ENCODE measurements around the gene SSBP4. TPM values are rescaled to one million over a fixed set of nuclear protein-coding genes. Genes with fewer than 3 reads are reported as not detected.
A peak's percentile ranks its signal among the peaks of the same experiment; 100 is the strongest.

Gene SSBP4
- total RNA-seq, 1 experiment from 2014 or later, result 51.2 TPM

DNA sequence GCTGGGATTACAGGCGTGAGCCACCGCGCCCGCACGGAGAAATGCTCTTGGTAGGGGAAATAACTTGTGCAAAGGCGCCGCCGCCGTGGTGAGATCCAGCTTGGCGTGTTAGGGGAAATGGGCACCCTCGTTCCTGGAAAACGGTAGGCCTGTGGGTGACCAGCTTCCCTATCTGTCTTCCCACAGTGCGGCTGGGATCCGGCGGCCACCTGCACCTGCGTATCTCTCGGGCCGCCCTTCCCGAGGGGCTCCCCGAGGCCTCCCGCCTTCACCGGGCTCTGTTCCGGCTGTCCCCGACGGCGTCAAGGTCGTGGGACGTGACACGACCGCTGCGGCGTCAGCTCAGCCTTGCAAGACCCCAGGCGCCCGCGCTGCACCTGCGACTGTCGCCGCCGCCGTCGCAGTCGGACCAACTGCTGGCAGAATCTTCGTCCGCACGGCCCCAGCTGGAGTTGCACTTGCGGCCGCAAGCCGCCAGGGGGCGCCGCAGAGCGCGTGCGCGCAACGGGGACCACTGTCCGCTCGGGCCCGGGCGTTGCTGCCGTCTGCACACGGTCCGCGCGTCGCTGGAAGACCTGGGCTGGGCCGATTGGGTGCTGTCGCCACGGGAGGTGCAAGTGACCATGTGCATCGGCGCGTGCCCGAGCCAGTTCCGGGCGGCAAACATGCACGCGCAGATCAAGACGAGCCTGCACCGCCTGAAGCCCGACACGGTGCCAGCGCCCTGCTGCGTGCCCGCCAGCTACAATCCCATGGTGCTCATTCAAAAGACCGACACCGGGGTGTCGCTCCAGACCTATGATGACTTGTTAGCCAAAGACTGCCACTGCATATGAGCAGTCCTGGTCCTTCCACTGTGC lies 30.9 kb upstream of the SSBP4 start (continued):
- TF ChIP-seq FOXK1 (CRISPR knock-in tag; IDR thresholded peaks at IDR 0.05), result peak; percentile 72; the same call in 1 of the 2 replicates
- peak; percentile 28; the same call in 1 of the 2 replicates for TF ChIP-seq SP1 (CRISPR knock-in tag; conservative IDR thresholded peaks at IDR 0.05)
- TF ChIP-seq, protein P1, sequence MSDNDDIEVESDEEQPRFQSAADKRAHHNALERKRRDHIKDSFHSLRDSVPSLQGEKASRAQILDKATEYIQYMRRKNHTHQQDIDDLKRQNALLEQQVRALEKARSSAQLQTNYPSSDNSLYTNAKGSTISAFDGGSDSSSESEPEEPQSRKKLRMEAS (CRISPR knock-in tag; IDR thresholded peaks at IDR 0.05), result peak; percentile 96
- peak; percentile 59; the same call in 1 of the 2 replicates for TF ChIP-seq SMAD4 (CRISPR knock-in tag; IDR thresholded peaks at IDR 0.05)
- TF ChIP-seq NFATC4 (CRISPR knock-in tag; IDR thresholded peaks at IDR 0.05), result no peak
- no peak for TF ChIP-seq ZNF232 (CRISPR knock-in tag; IDR thresholded peaks at IDR 0.05)
- TF ChIP-seq KAT7 (CRISPR knock-in tag; IDR thresholded peaks at IDR 0.05; ENCODE audit: borderline replicate concordance), result 0 out of 2 replicates have a peak, but pooled peaks have one; percentile 87
- peak; percentile 66; the same call in 1 of the 2 replicates for TF ChIP-seq FOXP1 (CRISPR knock-in tag; IDR thresholded peaks at IDR 0.05; ENCODE audit: borderline replicate concordance)
- no peak for TF ChIP-seq JUN (CRISPR knock-in tag; IDR thresholded peaks at IDR 0.05)
- peak; percentile 41; the same call in 1 of the 2 replicates for TF ChIP-seq ETV6 (CRISPR knock-in tag; IDR thresholded peaks at IDR 0.05)
- TF ChIP-seq RELA (CRISPR knock-in tag; IDR thresholded peaks at IDR 0.05; ENCODE audit: borderline replicate concordance), result no peak
- TF ChIP-seq ZNF121 (CRISPR knock-in tag; IDR thresholded peaks at IDR 0.05), result peak; percentile 72; the same call in 1 of the 2 replicates
- TF ChIP-seq ZNF396 (CRISPR knock-in tag; IDR thresholded peaks at IDR 0.05; ENCODE audit: borderline replicate concordance), result no peak

DNA sequence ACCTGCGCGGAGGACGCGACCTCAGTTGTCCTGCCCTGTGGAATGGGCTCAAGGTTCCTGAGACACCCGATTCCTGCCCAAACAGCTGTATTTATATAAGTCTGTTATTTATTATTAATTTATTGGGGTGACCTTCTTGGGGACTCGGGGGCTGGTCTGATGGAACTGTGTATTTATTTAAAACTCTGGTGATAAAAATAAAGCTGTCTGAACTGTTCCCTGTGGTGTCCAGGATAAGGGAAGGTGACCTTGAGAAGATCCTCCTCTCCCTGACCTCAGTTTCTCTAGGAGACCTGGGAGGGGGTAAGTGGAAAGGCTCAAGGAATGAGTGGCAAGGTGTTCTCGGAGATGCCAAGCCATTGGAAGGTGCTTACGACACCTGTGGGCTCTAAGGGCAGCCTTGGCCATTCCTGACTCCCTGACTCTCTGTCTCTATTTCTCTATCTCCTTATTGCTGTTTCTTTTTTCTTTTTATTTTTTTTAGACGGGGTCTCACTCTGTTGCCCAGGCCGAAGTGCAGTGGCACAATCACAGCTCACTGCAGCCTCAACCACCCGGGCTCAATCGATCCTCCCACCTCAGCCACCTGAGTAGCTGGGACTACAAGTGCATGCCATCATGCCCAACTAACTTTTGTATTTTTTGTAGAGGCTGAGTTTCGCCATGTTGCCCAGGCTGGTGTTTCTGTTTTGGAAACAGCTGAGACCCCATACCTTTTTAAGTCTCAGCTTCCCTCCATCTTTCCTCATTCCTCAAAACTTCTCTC lies 30.1 kb upstream of the SSBP4 start:
- H3K4me3 Mint-ChIP-seq, result no peak overlapping the region
- TF ChIP-seq ZNF121 (CRISPR knock-in tag; IDR thresholded peaks at IDR 0.05) (peak; percentile 18; the same call in 1 of the 2 replicates), SMAD3 (CRISPR knock-in tag; IDR thresholded peaks at IDR 0.05; ENCODE audit: borderline replicate concordance) (no peak), E2F5 (CRISPR knock-in tag; IDR thresholded peaks at IDR 0.05) (no peak), GTF2I (CRISPR knock-in tag; conservative IDR thresholded peaks at IDR 0.05) (peak; percentile 84; the same call in 1 of the 2 replicates), RORB (CRISPR knock-in tag; IDR thresholded peaks at IDR 0.05) (no peak), GRHL2 (CRISPR knock-in tag; IDR thresholded peaks at IDR 0.05; ENCODE audit: insufficient replicate concordance, severe bottlenecking) (no peak), JUN (CRISPR knock-in tag; IDR thresholded peaks at IDR 0.05) (no peak)
- ATAC-seq, result no peak

DNA sequence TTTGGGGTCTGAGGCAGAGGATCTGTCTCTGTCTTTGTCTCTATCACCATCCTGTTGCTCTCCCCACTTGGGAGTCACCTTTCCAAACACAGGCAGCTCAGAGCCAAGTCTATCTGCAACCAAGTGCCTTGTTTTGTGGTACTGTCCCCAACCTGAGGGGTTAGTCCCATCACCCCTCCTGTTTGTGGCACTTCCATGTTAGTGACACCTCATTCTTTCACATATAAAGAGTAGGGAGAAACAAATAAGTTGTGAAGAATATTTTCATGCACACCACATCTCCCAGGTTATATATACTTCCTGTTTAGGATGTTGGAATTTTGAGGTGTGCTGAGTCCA lies 29.5 kb upstream of the SSBP4 start:
- ChIA-PET POLR2A (interaction anchor here (3.3 kb wide), 1 partner anchor 109 kb away, joined by 28 read pairs; the partner anchor contains the start of gene JUND), CTCF (interaction anchor here (2.2 to 6.1 kb wide), 11 partner anchors 7 to 157 kb away, joined by 8 to 106 read pairs (median 27); partner anchors contain the start of genes JUND, LRRC25, LSM4 and SSBP4)
- Mint-ChIP-seq H3K36me3 (peaks cover 11% of the 10 kb centered on the region), H3K27ac (no peak overlapping the region), H3K27me3 (ENCODE audit: low read depth) (peaks cover 32% of the 10 kb centered on the region), H3K4me1 (peaks cover 25% of the 10 kb centered on the region), H3K4me3 (no peak overlapping the region), H3K9me3 (no peaks in the 10 kb centered on the region)
- no peak for DNase-seq (ENCODE audit: low spot score)
- TF ChIP-seq IRF1 (CRISPR knock-in tag; IDR thresholded peaks at IDR 0.05), result no peak
- TF ChIP-seq GABPB1 (CRISPR knock-in tag; IDR thresholded peaks at IDR 0.05), result 0 out of 2 replicates have a peak, but pooled peaks have one; percentile 2
- TF ChIP-seq FOXK1 (CRISPR knock-in tag; IDR thresholded peaks at IDR 0.05), result no peak
- TF ChIP-seq FOXP1 (CRISPR knock-in tag; IDR thresholded peaks at IDR 0.05; ENCODE audit: borderline replicate concordance), result no peak
- no peak for TF ChIP-seq ZNF532 (CRISPR knock-in tag; IDR thresholded peaks at IDR 0.05; ENCODE audit: borderline replicate concordance)
- no peak for TF ChIP-seq MXD4 (CRISPR knock-in tag; IDR thresholded peaks at IDR 0.05; ENCODE audit: borderline replicate concordance)
- TF ChIP-seq GTF2I (CRISPR knock-in tag; conservative IDR thresholded peaks at IDR 0.05), result no peak
- no peak for TF ChIP-seq ZNF121 (CRISPR knock-in tag; IDR thresholded peaks at IDR 0.05)
- no peak for ATAC-seq

More for the DNA sequence above, 30.1 kb upstream of the SSBP4 start:
- Mint-ChIP-seq H3K4me1 (peaks cover 29% of the 10 kb centered on the region), H3K9me3 (no peaks in the 10 kb centered on the region), H3K36me3 (peaks cover 11% of the 10 kb centered on the region), H3K27me3 (ENCODE audit: low read depth) (peaks cover 32% of the 10 kb centered on the region), H3K27ac (no peak overlapping the region)
- CTCF ChIA-PET, result interaction anchor here (0.6 to 6.1 kb wide), 29 partner anchors 8 to 1030 kb away, joined by 3 to 106 read pairs (median 14); partner anchors contain the start of genes IQCN, JUND, LRRC25 and LSM4
- POLR2A ChIA-PET, result interaction anchor here (0.6 to 3.3 kb wide), 4 partner anchors 22 to 109 kb away, joined by 4 to 28 read pairs (median 4); partner anchors contain the start of gene JUND
- no peak for DNase-seq (ENCODE audit: low spot score)

All from WTC11 (cell line).